Testis (tissue), 3 donors: ENCODE measurements around the gene GRID2. TPM values are rescaled to one million over a fixed set of nuclear protein-coding genes. Genes with fewer than 3 reads are reported as not detected.
"Not testable (repeated sequence)": the region's sequence is repeated elsewhere in the genome, so short reads cannot be mapped to it uniquely, and the experiment has no call there.

Source experiments
- DNase-seq: peaks from one replicate; pipeline ENCODE4 v3.0.0-alpha.2; 2019
- H3K27ac ChIP-seq, 2 donors: fragments of 200-600 bp; sonication (generic); one replicate each; pipeline ENCODE4 v1.5.1; 2019
- H3K27me3 ChIP-seq: fragments of 200-600 bp; sonication (generic); one replicate; pipeline ENCODE4 v1.5.1; 2019
- H3K36me3 ChIP-seq: fragments of 200-600 bp; sonication (generic); one replicate; pipeline ENCODE4 v1.5.1; 2017; ENCODE audit warnings: low read depth; ENCODE audit errors: missing control alignments
- H3K4me1 ChIP-seq: fragments of 200-600 bp; sonication (generic); one replicate; pipeline ENCODE4 v1.5.1; 2019
- H3K4me3 ChIP-seq, 2 donors: fragments of 200-600 bp; sonication (generic); one replicate each; pipeline ENCODE4 v1.5.1; 2017 to 2019
- H3K9me3 ChIP-seq: fragments of 200-600 bp; sonication (generic); one replicate; pipeline ENCODE4 v1.5.1; 2017
- POLR2A ChIP-seq: fragments of 450-650 bp; IDR thresholded peaks from one replicate; pipeline ENCODE4 v1.6.1; 2017; ENCODE audit warnings: antibody characterized with exemption, mild to moderate bottlenecking, moderate library complexity
- WGBS, 2 donors: methylation state at CpG; one replicate each; pipeline ENCODE4 v1.1.5; 2018; 5-methylcytosine and 5-hydroxymethylcytosine counted together
- intact Hi-C: fragments of 100-400 bp; cut with DNase I; formaldehyde crosslinking; loops from one replicate; pipeline ENCODE4 v1.15.1; 2023; ENCODE audit warnings: low total_unique reads
- polyA plus RNA-seq: library from polyadenylated mRNA; stranded (reverse); fragments of 350-450 nt; fragmentation: Illumina TruSeq; extraction: RNeasy Lipid Tissue Mini Kit (QIAGEN cat#74804); gene quantifications from one replicate; pipeline ENCODE4 v1.2.3, GENCODE V29; 2014; ENCODE audit warnings: low read depth, low replicate concordance; ENCODE audit not compliant: insufficient read depth
- total RNA-seq, 2 donors: library from RNA; depleted of rRNA; stranded (reverse); fragments of >200 nt; gene quantifications; one replicate each; pipeline ENCODE4 v1.2.3, GENCODE V29; 2016
- TF ChIP-seq, protein P1 (sequence below), 3 experiments: fragments of 450-650 bp in 2 of 3; fragments of 200-600 bp in 1 of 3; sonication (generic) in 1 of 3; IDR thresholded peaks; one replicate each; pipeline ENCODE4 v1.5.1; 2016 to 2019; ENCODE audit warnings: antibody characterized with exemption in 3 of 3, mild to moderate bottlenecking in 2 of 3, moderate library complexity in 1 of 3

Gene GRID2
- total and polyA plus RNA-seq, 3 donors from 2014 or later: 27.1 to 34.6 (median 32.7) TPM

DNA sequence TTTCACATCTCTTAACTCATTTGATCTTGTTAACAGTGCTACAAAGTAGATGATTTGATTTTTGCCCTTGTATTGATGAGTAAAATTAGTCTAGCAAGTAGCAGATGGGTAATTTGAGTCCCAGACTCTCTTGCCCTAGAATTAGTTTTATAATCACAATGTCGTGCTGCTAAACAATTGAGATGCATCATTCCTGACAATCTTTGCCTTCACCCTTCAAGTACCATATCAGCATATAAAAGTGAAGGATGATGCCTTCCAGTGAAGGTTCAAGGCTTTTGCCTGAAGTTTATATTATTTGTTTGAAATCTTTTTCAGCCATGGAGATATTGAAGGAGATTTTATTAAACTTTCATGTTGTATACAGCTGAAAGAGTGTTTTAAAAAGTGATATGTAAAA, 141.4 kb downstream of the GRID2 start:
- 56 to 79% methylated on average over 1 of the region's 1 CpG for WGBS, 2 donors
- no peak for TF ChIP-seq POLR2A
- TF ChIP-seq, protein P1, sequence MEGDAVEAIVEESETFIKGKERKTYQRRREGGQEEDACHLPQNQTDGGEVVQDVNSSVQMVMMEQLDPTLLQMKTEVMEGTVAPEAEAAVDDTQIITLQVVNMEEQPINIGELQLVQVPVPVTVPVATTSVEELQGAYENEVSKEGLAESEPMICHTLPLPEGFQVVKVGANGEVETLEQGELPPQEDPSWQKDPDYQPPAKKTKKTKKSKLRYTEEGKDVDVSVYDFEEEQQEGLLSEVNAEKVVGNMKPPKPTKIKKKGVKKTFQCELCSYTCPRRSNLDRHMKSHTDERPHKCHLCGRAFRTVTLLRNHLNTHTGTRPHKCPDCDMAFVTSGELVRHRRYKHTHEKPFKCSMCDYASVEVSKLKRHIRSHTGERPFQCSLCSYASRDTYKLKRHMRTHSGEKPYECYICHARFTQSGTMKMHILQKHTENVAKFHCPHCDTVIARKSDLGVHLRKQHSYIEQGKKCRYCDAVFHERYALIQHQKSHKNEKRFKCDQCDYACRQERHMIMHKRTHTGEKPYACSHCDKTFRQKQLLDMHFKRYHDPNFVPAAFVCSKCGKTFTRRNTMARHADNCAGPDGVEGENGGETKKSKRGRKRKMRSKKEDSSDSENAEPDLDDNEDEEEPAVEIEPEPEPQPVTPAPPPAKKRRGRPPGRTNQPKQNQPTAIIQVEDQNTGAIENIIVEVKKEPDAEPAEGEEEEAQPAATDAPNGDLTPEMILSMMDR (IDR thresholded peaks at IDR 0.05): no peak
- intact Hi-C loops: no loop called here
- Histone ChIP-seq H3K36me3 (no peaks in the 10 kb centered on the region), H3K27me3 (no peaks in the 10 kb centered on the region), H3K27ac (no peak overlapping the region), H3K4me3 (no peak overlapping the region), H3K4me1 (no peaks in the 10 kb centered on the region), H3K9me3 (no peaks in the 10 kb centered on the region)
- no peak for DNase-seq

GRCh38 chr4:92447255-92447905, 143.6 kb downstream of the GRID2 start:
- intact Hi-C loops: no loop called here
- TF ChIP-seq, protein P1 (IDR thresholded peaks at IDR 0.05): no peak
- no peak for TF ChIP-seq POLR2A
- H3K4me1 ChIP-seq: no peaks in the 10 kb centered on the region
- H3K36me3 ChIP-seq: no peaks in the 10 kb centered on the region
- no peak overlapping the region for H3K27ac ChIP-seq
- no peak for DNase-seq
- H3K4me3 ChIP-seq: no peak overlapping the region
- H3K27me3 ChIP-seq: no peaks in the 10 kb centered on the region
- 22 to 44% methylated on average over 1 of the region's 1 CpG for WGBS, 2 donors
- no peaks in the 10 kb centered on the region for H3K9me3 ChIP-seq

DNA sequence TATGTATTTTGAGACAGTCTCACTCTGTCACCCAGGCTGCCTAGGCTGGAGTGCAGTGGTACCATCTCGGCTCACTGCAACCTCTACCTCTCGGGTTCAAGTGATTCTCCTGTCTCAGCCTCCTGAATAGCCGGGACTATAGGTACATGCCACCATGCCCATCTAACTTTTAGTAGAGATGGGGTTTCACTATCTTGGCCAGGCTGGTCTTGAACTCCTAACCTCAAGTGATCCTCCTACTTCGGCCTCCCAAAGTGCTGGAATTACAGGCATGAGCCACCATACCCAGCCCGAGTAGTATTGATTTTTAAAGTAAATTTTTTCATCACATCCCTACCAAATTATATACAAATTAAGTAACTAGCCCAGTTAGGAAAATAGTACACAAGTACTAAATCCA, 144.4 kb downstream of the GRID2 start:
- H3K27me3 ChIP-seq, H3K4me1 ChIP-seq, H3K9me3 ChIP-seq, H3K36me3 ChIP-seq, intact Hi-C loops, H3K27ac ChIP-seq, DNase-seq, H3K4me3 ChIP-seq: not testable (repeated sequence)
- 94 to 98% methylated on average over 5 of the region's 5 CpGs for WGBS, 2 donors

- no peak overlapping the region for H3K27ac ChIP-seq
- H3K4me3 ChIP-seq: no peak overlapping the region
- no peaks in the 10 kb centered on the region for H3K9me3 ChIP-seq
- intact Hi-C loops: no loop called here
- no peaks in the 10 kb centered on the region for H3K27me3 ChIP-seq
- TF ChIP-seq, protein P1 (IDR thresholded peaks at IDR 0.05): no peak
- no peak for TF ChIP-seq POLR2A
- no peak for DNase-seq
- H3K4me1 ChIP-seq: no peaks in the 10 kb centered on the region
- H3K36me3 ChIP-seq: no peaks in the 10 kb centered on the region
These were observed 146.9 kb downstream of the GRID2 start for GRCh38 chr4:92450694-92451093.

DNA sequence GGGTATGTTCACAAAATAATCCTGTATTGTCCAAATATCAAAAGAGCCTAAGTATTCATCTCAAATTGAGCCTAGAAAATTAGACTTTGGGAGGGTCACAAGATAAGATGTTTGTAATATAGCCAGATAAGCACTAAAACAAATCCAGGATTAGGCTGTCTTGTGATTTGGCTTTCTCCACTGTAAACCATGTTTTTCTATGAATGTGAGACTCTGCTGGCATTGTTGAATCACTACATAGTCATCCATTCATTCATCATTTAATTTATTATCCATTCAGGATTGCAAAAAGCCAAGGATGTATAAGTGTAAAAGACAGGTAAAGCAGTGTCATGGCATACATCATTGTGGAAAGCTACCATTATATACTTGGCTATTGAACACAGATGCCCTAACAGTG, 148.0 kb downstream of the GRID2 start:
- H3K36me3 ChIP-seq: no peaks in the 10 kb centered on the region
- TF ChIP-seq POLR2A: no peak
- TF ChIP-seq, protein P1 (IDR thresholded peaks at IDR 0.05): no peak
- H3K27me3 ChIP-seq: no peaks in the 10 kb centered on the region
- intact Hi-C loops: no loop called here
- H3K4me1 ChIP-seq: no peaks in the 10 kb centered on the region
- DNase-seq: no peak
- no peak overlapping the region for H3K27ac ChIP-seq
- H3K9me3 ChIP-seq: no peaks in the 10 kb centered on the region
- H3K4me3 ChIP-seq: no peak overlapping the region

DNA sequence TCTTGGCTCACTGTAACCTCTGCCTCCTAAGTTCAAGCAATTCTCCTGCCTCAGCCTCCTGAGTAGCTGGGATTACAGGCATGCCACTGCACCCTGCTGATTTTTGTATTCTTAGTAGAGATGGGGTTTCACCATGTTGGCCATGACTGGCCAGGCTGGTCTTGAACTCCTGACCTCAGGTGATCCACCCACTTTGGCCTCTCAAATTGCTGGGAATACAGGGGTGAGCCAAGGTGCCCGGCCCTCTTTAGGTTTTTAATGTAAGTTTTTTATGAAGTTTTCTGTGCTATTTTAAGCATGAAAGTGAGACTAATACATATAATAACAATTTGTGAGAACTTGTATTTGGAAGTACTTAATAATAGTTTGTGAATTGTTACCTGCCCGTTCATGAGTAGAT, 148.6 kb downstream of the GRID2 start:
- 84 to 91% methylated on average over 2 of the region's 2 CpGs for WGBS, 2 donors
- intact Hi-C loops, DNase-seq, H3K4me3 ChIP-seq, H3K27ac ChIP-seq, H3K9me3 ChIP-seq, H3K27me3 ChIP-seq, H3K36me3 ChIP-seq, H3K4me1 ChIP-seq: not testable (repeated sequence)
